GM10248 (cell line): Measurements from ENCODE around the gene SUN1.

Source experiments
- CTCF ChIA-PET: fragments of 300-600 bp; sonication (Branson Sonifier 250); formaldehyde crosslinking; extraction: SDS; loops from one replicate; lab custom pipeline; 2021; ENCODE audit warnings: antibody characterized with exemption; lab: Yijun Ruan, JAX
- POLR2A ChIA-PET: fragments of 350-650 bp; sonication (Branson Sonifier 250); formaldehyde crosslinking; extraction: SDS; loops from one replicate; lab custom pipeline; 2020; ENCODE audit warnings: antibody characterized with exemption; lab: Yijun Ruan, JAX
- DNase-seq: peaks from one replicate; pipeline ENCODE4 v3.0.0; 2012; ENCODE audit errors: extremely low spot score
- CTCF ChIP-seq: IDR thresholded peaks from 2 replicates; pipeline ENCODE4 v1.5.1; 2012; ENCODE audit warnings: mild to moderate bottlenecking, low read depth; ENCODE audit errors: extremely low read depth, missing control alignments, control extremely low read depth

SUN1 gene

DNA sequence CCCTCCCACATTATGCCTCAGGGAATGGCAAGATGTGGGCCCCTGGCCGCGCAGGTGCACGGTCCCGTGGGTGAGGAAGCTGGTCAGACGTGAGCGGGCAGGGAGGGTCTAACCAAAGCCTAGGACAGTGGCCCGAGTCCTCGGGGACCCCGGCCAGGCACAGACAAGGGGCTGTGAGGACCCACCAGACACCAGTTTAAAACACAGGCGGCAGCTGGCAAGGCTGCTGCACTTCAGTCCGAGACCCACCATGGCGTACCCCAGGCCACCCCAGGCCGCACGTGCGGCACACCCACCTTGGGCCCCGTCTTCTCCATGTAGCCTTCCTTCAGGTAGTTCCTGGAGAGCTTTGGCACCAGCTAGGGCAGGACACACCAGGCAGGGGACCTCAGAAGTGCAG, 67.5 kb downstream of the SUN1 start:
- CTCF ChIA-PET: interaction anchor here (1.2 kb wide), 1 partner anchor 52 kb away, joined by 3 read pairs; no protein-coding TSS in a partner anchor
- TF ChIP-seq CTCF: no peak
- no peak for DNase-seq
- POLR2A ChIA-PET: no interaction called here

- CTCF ChIA-PET: interaction anchor here (1.2 kb wide), 2 partner anchors 52 to 165 kb away, joined by 3 read pairs; no protein-coding TSS in a partner anchor
- no peak for TF ChIP-seq CTCF
- POLR2A ChIA-PET: interaction anchor here (0.5 kb wide), 1 partner anchor 74 kb away, joined by 3 read pairs; no protein-coding TSS in a partner anchor
- no peak for DNase-seq
These were observed 68.2 kb downstream of the SUN1 start for GRCh38 chr7:900331-901040.

DNA sequence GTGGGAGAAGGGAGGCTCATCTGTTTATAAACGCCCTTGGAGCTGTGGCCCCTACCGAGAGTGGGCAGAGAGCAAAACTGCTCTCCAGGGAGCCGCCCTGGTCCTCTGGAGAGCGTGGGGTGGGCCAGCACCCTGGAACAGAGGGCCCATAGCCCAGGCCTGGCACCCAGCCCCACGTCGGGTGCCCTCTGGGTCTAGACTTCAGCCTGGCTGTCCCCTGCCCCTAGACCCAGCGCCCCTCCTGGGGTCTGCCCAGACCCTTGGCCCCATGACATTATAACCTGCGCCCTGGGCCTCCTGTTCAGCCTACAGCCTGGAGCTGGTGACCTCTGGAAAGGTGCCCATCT, 68.7 kb downstream of the SUN1 start:
- no peak for DNase-seq
- CTCF ChIA-PET: interaction anchor here (1.2 kb wide), 3 partner anchors 16 to 164 kb away, joined by 3 to 5 read pairs (median 3); no protein-coding TSS in a partner anchor
- POLR2A ChIA-PET: interaction anchor here (0.5 kb wide), 1 partner anchor 73 kb away, joined by 3 read pairs; no protein-coding TSS in a partner anchor
- TF ChIP-seq CTCF: no peak

GRCh38 chr7:901388-902154, 69.3 kb downstream of the SUN1 start:
- CTCF ChIA-PET: interaction anchor here (1.0 to 1.2 kb wide), 3 partner anchors 10 to 164 kb away, joined by 3 to 5 read pairs (median 3); no protein-coding TSS in a partner anchor
- POLR2A ChIA-PET: interaction anchor here (0.6 kb wide), 1 partner anchor 58 kb away, joined by 3 read pairs; no protein-coding TSS in a partner anchor

GRCh38 chr7:902996-903395, 70.7 kb downstream of the SUN1 start:
- no peak for TF ChIP-seq CTCF
- POLR2A ChIA-PET: no interaction called here
- DNase-seq: no peak
- CTCF ChIA-PET: no interaction called here

More at GRCh38 chr7:901388-902154, 69.3 kb downstream of the SUN1 start:
- DNase-seq: peak; percentile 87
- TF ChIP-seq CTCF: no peak

DNA sequence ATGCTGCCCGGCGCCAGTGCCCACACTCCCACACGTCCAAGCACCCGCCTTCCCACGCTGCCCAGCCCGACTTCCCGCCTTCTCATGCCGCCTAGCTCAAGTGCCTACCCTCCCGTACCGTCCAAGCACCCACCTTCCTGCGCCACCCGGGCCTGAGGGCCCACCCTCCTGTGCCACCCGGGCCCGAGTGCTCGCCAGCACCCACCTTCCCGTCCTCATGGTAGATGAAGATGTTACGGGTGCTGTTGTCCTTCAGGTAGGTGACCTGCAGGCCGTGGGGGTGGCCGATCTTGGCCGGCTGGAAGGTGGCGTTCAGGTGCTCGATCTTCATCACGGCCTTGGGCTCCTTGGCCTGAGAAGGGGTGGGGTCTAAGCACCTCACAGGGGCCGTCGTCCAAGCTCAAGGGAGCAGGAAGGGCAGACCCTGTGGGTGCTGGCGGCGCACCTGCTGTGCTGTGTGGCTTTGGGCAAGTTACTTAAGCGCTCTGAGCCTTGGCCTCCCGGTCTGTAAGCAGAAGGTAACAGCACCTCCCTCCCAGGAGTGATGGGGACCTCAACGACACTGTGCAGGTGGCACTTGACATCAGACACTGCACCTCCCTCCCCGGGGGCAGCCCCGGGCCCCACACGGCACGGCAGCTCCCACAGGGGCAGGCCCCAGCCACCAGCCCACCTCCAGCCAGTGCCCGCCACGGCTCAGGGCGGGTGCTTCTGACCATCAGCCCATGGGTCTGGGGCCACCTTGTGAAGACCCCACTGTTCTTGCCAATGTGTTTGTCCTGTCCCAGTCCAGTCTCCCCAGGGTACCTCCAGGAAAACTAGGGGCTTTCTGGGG, 71.9 kb downstream of the SUN1 start:
- ChIA-PET POLR2A (no interaction called here), CTCF (no interaction called here)
- TF ChIP-seq CTCF: no peak
- DNase-seq: no peak
